ENCODE data around the gene NSD2.

DNA sequence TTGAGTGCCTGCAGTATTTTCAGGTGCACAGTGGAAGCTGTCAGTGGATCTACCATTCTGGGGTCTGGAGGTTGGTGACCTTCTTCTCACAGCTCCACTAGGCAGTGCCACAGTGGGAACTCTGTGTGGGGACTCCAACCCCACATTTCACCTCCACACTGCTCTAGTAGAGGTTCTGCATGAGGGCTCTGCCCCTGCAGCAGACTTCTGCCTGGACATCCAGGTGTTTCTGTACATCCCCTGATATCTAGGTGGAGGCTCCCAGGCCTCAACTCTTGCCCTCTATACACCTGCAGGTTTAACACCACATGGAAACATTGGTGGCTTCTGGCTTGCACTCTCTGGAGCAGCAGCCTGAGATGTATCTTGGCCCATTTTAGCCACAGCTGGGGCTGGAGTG, 154.6 kb downstream of the NSD2 start:
- TF ChIP-seq POLR2A (IDR thresholded peaks at IDR 0.05) (no peak), EP300 (IDR thresholded peaks at IDR 0.05) (no peak)
- TF ChIP-seq, protein P1, sequence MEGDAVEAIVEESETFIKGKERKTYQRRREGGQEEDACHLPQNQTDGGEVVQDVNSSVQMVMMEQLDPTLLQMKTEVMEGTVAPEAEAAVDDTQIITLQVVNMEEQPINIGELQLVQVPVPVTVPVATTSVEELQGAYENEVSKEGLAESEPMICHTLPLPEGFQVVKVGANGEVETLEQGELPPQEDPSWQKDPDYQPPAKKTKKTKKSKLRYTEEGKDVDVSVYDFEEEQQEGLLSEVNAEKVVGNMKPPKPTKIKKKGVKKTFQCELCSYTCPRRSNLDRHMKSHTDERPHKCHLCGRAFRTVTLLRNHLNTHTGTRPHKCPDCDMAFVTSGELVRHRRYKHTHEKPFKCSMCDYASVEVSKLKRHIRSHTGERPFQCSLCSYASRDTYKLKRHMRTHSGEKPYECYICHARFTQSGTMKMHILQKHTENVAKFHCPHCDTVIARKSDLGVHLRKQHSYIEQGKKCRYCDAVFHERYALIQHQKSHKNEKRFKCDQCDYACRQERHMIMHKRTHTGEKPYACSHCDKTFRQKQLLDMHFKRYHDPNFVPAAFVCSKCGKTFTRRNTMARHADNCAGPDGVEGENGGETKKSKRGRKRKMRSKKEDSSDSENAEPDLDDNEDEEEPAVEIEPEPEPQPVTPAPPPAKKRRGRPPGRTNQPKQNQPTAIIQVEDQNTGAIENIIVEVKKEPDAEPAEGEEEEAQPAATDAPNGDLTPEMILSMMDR (IDR thresholded peaks at IDR 0.05), result no peak

Measured in ovary (tissue), 3 donors.